Measurements from ENCODE around the gene GYS1.

GRCh38 chr19:48928164-48929025 lies 64.7 kb downstream of the GYS1 start:
- no peak for TF ChIP-seq EZH2 (IDR thresholded peaks at IDR 0.05; ENCODE audit: borderline replicate concordance, low read length)
- no peak for TF ChIP-seq CTCF (conservative IDR thresholded peaks at IDR 0.05 in 1 of 2, IDR thresholded peaks at IDR 0.05 in 1 of 2; ENCODE audit: extremely low read depth in 1 of 2, insufficient read depth in 1 of 2, low read depth in 1 of 2, low read length in 2 of 2)

All from mammary epithelial cell (primary cell).